Measurements from ENCODE around the gene C11orf86. TPM values are rescaled to one million over a fixed set of nuclear protein-coding genes. Genes with fewer than 3 reads are reported as not detected.

Gene C11orf86
- total and polyA plus RNA-seq, 10 of the 15 experiments (the other 5 are each of a cell fraction or from before 2014, with no cell fraction given): not detected

GRCh38 chr11:66937193-66937733 is 37.8 kb upstream of the C11orf86 start:
- H2AFZ ChIP-seq (ENCODE audit: control insufficient read depth, low read depth, low read length): no peak overlapping the region
- DNase-seq (ENCODE audit: low read depth, low spot score) (no peak), FAIRE-seq (no peak), ATAC-seq (no peak)
- no peak overlapping the region for H3K9ac ChIP-seq (ENCODE audit: control insufficient read depth, insufficient read depth, low read length)
- ChIA-PET CTCF (no interaction called here), POLR2A (no interaction called here), SMC1A (ENCODE audit: uncharacterized antibody, unreplicated experiment) (no interaction called here), RAD21 (ENCODE audit: unreplicated experiment) (no interaction called here)
- H3K4me2 ChIP-seq (ENCODE audit: control insufficient read depth, insufficient read depth): no peak overlapping the region
- no peak overlapping the region for H3K27ac ChIP-seq (ENCODE audit: control insufficient read depth, insufficient read depth)
- no peak overlapping the region for H3K4me3 ChIP-seq
- H3K36me3 ChIP-seq (ENCODE audit: control insufficient read depth in 2 of 2, insufficient read depth in 2 of 2, low read length in 1 of 2): no peaks in the 10 kb centered on the region
- intact Hi-C loops (cut with micrococcal nuclease; ENCODE audit: unreplicated experiment): no loop called here
- H3K4me1 ChIP-seq (ENCODE audit: control insufficient read depth, insufficient read depth, low read length): no peaks in the 10 kb centered on the region
- H3K27me3 ChIP-seq (replicated peaks in 1 of 2; ENCODE audit: control insufficient read depth in 2 of 2, insufficient read depth in 2 of 2, low read length in 1 of 2): peaks cover 0 to 7% of the 10 kb centered on the region in 2 experiments; a peak in 2 of 4 replicates
- no peaks in the 10 kb centered on the region for H4K20me1 ChIP-seq (ENCODE audit: control insufficient read depth, insufficient read depth)
- WGBS (ENCODE audit: insufficient coverage, insufficient replicate concordance, low lambda C conversion rate, missing lambda C conversion rate): 100% methylated on average over 1 of the region's 1 CpG
- TF ChIP-seq NR2C2 (IDR thresholded peaks at IDR 0.05; ENCODE audit: borderline replicate concordance, control insufficient read depth, insufficient read length, low read depth) (no peak), MXI1 (IDR thresholded peaks at IDR 0.05; ENCODE audit: low read depth, low read length) (no peak), SPI1 (IDR thresholded peaks at IDR 0.05; ENCODE audit: borderline replicate concordance, insufficient read depth, low read depth, low read length) (no peak), MTA2 (IDR thresholded peaks at IDR 0.05; ENCODE audit: low read depth) (no peak), ATF3 (IDR thresholded peaks at IDR 0.05; ENCODE audit: borderline replicate concordance, extremely low read depth, low read depth, low read length) (no peak), CREM (IDR thresholded peaks at IDR 0.05; ENCODE audit: low read depth) (no peak), WRNIP1 (IDR thresholded peaks at IDR 0.05; ENCODE audit: borderline replicate concordance, low read depth, low read length) (no peak), CHD1 (IDR thresholded peaks at IDR 0.05; ENCODE audit: low read depth, low read length) (no peak), PAX8 (IDR thresholded peaks at IDR 0.05) (no peak), SMARCA5 (IDR thresholded peaks at IDR 0.05) (no peak), ZNF274 (IDR thresholded peaks at IDR 0.05; ENCODE audit: insufficient read depth, insufficient read length) (no peak), FOS (IDR thresholded peaks at IDR 0.05; ENCODE audit: borderline replicate concordance, extremely low read depth, insufficient read length) (no peak), NFIC (IDR thresholded peaks at IDR 0.05; ENCODE audit: low read depth, low read length) (no peak), KDM1A (IDR thresholded peaks at IDR 0.05; ENCODE audit: borderline replicate concordance) (no peak), POLR2AphosphoS5 (IDR thresholded peaks at IDR 0.05; ENCODE audit: low read length) (no peak), ZNF622 (IDR thresholded peaks at IDR 0.05) (no peak), MEF2A (IDR thresholded peaks at IDR 0.05; ENCODE audit: insufficient read depth, low read depth, low read length) (no peak)
- no peaks in the 10 kb centered on the region for H3K79me2 ChIP-seq (ENCODE audit: control insufficient read depth, insufficient read depth, low read length)
- BruUV-seq (replicated peaks): no TSS peak
- in situ Hi-C loops (cut with MboI): no loop called here
- H3K9me3 ChIP-seq (replicated peaks; ENCODE audit: control insufficient read depth, insufficient read depth, low read length): no peaks in the 10 kb centered on the region
